ENCODE measurements around the gene PTPN1. TPM values are rescaled to one million over a fixed set of nuclear protein-coding genes. Genes with fewer than 3 reads are reported as not detected.

Gene PTPN1
- total RNA-seq, 1 donor from 2014 or later: 58.8 TPM

DNA sequence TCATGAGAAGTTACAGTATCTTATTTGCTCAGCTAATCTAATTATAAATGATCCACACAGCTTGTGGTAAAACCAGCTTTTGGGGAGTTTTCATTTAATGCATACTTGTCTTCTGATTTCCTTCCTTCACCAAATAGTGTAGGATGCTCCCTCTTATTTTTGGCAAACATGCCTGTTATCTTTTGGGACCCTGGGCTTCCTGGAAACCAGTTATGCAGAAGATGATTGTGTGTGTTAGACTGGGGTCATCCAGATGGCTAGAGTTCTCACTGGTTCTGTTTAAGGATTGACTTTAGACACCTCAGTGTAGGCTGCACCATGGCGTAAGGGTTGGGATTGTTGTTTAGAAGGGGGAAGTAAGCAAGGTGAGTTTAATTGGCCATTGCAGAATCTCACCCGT is 61.3 kb downstream of the PTPN1 start:
- no peak for DNase-seq (ENCODE audit: extremely low read depth, low read depth, low spot score)

DNA sequence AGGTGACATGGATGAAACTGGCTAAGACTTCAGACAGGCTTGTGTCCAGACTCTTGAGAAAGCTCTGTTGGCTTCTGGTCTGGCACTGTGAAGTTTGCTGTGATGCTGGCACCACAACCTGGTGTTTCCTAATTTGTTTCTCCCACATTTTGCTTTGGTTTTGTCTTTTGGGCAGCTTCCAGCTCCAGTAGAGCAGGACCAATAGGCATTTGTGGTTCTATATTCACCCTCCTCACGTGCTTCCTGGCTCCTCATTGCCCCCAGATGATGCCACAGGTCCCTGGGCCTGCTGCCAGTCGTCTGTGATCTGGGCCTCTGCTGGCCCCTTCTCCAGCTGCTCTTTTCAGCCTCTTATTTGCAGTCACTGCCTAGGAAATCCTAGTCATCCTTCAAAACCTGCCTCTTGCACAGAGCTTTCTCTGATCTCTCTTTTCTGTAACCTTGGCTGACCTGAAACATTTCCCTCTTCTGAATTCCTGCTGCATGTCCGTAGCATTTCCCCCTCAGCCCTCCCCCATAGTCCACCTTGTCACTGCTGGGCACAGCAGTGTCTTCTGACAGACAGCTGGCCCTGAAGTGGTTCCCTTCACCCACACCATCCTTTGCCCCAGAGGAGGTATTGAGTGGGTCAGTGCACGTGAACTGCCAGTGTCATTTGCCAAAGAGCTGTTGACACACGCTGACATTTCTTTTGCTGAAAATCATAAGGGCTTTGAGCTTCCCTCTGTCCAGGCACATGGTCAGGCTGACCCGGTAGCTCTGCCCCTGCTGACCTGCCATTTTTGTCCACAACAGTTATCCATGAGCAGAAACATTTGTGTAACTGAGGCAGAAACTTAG is 63.0 kb downstream of the PTPN1 start:
- no peak for DNase-seq (ENCODE audit: extremely low read depth, low read depth, low spot score)

- DNase-seq (ENCODE audit: extremely low read depth, low read depth, low spot score): no peak
Measured at GRCh38 chr20:50574108-50574507, 63.9 kb downstream of the PTPN1 start.

GRCh38 chr20:50574586-50574985 is 64.4 kb downstream of the PTPN1 start:
- no peak for DNase-seq (ENCODE audit: extremely low read depth, low read depth, low spot score)

DNA sequence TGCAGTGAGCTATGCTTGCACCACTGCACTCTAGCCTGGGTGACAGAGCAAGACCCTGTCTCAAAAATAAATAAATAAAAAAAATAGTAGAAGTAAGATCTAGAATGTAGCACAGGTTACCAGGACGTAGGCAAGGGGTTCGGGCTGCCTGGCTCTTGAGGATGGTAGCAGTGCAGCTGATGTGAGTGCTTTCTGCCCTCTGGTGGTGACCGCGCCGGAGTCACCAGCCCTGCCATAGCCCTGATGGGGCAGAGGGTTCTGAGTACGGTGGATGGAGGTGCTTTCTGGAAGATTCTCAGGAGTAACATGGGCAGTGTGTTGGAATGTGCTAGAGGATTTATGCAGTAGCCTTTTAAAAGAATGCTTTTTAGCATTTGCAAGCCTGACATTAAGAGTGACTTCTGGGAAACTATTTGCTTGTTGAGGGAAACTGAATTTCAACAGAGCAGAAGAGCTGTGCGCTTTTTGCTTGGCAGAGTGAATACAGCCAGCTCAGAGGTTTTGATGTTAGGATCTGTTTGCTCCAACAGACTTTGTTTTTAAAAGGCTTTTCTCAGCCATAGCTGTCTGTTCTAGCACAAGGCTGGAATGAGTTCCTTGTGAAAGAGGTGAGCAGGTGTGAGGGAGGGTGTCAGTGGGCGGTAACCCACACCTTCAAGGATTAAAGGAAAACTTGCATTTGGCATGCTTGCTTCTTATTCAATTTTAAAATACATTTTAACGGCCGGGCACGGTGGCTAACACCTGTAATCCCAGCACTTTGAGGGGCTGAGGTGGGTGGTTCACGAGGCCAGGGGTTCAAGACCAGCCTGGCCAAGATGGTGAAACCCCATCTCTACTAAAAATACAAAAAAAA is 65.9 kb downstream of the PTPN1 start:
- DNase-seq (ENCODE audit: extremely low read depth, low read depth, low spot score): no peak

DNA sequence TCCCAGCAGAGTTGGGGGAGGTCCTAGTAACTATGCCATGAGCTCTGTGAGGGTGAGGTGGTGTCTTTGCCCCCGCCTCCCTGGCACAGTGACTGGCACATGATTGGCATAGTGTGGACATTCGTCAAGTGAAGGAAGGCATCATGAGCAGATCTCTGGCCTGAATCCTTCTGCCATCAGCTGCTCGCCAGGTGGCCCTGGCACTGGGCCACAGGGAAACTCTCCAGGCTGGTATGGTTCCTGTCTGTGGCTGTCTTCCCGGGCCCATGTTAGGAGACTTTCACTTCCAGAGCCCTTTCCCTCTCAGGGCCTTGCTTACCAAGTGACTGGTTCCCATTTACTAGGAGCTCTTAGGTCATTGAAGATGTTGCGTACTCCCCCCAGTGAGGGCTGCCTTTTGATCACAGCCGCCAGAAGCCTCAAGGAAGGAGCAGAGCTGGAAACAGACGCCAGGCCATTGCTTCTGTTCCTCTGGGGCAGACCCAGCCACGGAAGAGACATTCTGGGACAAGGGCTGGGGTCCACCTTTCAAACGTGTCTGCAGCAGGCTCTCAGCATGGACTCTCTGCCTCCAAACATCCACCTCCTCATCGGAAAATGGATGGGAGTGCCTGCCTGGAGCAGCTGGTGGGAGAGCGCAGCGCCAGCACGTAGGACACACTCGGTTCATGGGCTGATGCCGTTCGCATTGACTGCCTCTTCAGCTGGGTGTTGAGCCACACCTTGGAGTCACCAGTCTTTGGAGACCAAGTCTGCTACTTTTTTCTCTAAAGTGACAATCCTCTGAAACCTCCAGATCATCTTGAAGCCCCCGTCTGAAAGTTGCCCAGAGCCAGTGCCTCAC is 67.2 kb downstream of the PTPN1 start:
- DNase-seq (ENCODE audit: extremely low read depth, low read depth, low spot score): no peak

DNA sequence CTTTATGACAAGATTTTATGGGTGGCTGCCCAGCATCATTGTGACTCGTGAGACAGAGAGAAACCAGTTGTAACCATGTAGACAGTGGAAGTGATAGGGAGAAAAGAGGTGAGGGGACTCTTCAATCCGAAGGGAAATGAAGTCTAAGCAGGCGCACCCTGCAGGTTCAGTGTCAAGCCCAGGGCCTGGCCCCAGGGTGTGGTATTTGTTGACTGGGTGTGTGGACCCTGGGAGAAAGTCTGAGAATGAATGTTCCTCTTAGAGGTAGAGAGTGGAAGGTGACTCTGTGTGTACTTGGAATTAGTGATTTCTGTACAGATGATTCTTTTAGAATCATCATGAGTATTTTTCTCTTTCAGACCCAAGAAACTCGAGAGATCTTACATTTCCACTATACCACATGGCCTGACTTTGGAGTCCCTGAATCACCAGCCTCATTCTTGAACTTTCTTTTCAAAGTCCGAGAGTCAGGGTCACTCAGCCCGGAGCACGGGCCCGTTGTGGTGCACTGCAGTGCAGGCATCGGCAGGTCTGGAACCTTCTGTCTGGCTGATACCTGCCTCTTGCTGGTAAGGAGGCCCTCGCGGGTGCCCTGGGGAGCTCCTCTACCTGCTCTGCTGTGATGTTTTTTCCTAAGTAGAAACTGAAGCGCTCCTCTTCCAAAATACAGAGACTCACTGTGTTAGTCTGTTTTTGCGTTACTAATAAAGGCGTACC is 68.0 kb downstream of the PTPN1 start:
- DNase-seq (ENCODE audit: extremely low read depth, low read depth, low spot score): no peak

DNA sequence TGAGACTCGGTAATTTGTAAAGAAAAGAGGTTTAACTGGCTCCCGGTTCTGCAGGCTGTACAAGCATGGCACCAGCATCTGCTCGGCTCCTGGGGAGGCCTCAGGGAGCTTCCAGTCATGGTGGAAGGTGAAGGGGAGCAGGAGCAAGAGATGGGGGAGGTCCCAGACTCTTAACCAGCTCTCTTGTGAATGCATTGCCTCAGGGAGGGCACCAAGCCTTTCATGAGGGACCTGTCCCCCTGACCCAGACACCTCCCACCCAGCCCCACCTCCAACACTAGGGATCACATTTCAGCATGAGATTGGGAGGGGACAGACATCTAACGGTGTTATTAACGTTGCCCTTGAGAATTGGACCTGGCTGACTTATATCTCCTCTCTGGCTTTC is 68.6 kb downstream of the PTPN1 start:
- no peak for DNase-seq (ENCODE audit: extremely low read depth, low read depth, low spot score)

- DNase-seq (ENCODE audit: extremely low read depth, low read depth, low spot score): no peak
Measured at GRCh38 chr20:50579511-50579910, 69.3 kb downstream of the PTPN1 start.

GRCh38 chr20:50580016-50580747 is 70.0 kb downstream of the PTPN1 start:
- no peak for DNase-seq (ENCODE audit: extremely low read depth, low read depth, low spot score)

GRCh38 chr20:50580842-50581544 is 70.8 kb downstream of the PTPN1 start:
- no peak for DNase-seq (ENCODE audit: extremely low read depth, low read depth, low spot score)

- no peak for DNase-seq (ENCODE audit: extremely low read depth, low read depth, low spot score)
Measured at GRCh38 chr20:50582092-50582491, 71.9 kb downstream of the PTPN1 start.

- DNase-seq (ENCODE audit: extremely low read depth, low read depth, low spot score): no peak
Measured at GRCh38 chr20:50582591-50583234, 72.5 kb downstream of the PTPN1 start.

GRCh38 chr20:50583442-50584150 is 73.4 kb downstream of the PTPN1 start:
- no peak for DNase-seq (ENCODE audit: extremely low read depth, low read depth, low spot score)

GRCh38 chr20:50584687-50585086 is 74.5 kb downstream of the PTPN1 start:
- DNase-seq (ENCODE audit: extremely low read depth, low read depth, low spot score): no peak

GRCh38 chr20:50585214-50585613 is 75.0 kb downstream of the PTPN1 start:
- DNase-seq (ENCODE audit: extremely low read depth, low read depth, low spot score): no peak

GRCh38 chr20:50585678-50586077 is 75.5 kb downstream of the PTPN1 start:
- no peak for DNase-seq (ENCODE audit: extremely low read depth, low read depth, low spot score)

All from glomerular endothelial cell (primary cell).